Ishikawa (cell line): ENCODE data around the gene FBXW8.

Experiments
- FOXM1 ChIP-seq: IDR thresholded peaks from 2 replicates; pipeline ENCODE4 v1.6.1; 2012; ENCODE audit warnings: low read depth, borderline replicate concordance
- RAD21 ChIP-seq: IDR thresholded peaks from 2 replicates; pipeline ENCODE4 v1.6.1; 2012; ENCODE audit warnings: low read depth
- TEAD4 ChIP-seq: IDR thresholded peaks from 2 replicates; pipeline ENCODE4 v1.6.1; 2012
- TF ChIP-seq, protein P1 (sequence below): IDR thresholded peaks from 2 replicates; pipeline ENCODE4 v1.6.1; 2012; ENCODE audit warnings: low read depth, mild to moderate bottlenecking
- TF ChIP-seq, protein P2 (sequence below): IDR thresholded peaks from 2 replicates; pipeline ENCODE4 v1.6.1; 2012

GRCh38 chr12:117033382-117034221 lies 122.9 kb downstream of the FBXW8 start:
- TF ChIP-seq FOXM1, result no peak
- TF ChIP-seq, protein P1, sequence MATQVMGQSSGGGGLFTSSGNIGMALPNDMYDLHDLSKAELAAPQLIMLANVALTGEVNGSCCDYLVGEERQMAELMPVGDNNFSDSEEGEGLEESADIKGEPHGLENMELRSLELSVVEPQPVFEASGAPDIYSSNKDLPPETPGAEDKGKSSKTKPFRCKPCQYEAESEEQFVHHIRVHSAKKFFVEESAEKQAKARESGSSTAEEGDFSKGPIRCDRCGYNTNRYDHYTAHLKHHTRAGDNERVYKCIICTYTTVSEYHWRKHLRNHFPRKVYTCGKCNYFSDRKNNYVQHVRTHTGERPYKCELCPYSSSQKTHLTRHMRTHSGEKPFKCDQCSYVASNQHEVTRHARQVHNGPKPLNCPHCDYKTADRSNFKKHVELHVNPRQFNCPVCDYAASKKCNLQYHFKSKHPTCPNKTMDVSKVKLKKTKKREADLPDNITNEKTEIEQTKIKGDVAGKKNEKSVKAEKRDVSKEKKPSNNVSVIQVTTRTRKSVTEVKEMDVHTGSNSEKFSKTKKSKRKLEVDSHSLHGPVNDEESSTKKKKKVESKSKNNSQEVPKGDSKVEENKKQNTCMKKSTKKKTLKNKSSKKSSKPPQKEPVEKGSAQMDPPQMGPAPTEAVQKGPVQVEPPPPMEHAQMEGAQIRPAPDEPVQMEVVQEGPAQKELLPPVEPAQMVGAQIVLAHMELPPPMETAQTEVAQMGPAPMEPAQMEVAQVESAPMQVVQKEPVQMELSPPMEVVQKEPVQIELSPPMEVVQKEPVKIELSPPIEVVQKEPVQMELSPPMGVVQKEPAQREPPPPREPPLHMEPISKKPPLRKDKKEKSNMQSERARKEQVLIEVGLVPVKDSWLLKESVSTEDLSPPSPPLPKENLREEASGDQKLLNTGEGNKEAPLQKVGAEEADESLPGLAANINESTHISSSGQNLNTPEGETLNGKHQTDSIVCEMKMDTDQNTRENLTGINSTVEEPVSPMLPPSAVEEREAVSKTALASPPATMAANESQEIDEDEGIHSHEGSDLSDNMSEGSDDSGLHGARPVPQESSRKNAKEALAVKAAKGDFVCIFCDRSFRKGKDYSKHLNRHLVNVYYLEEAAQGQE, result no peak
- TF ChIP-seq, protein P2, sequence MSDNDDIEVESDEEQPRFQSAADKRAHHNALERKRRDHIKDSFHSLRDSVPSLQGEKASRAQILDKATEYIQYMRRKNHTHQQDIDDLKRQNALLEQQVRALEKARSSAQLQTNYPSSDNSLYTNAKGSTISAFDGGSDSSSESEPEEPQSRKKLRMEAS, result no peak
- TF ChIP-seq TEAD4, result no peak
- TF ChIP-seq RAD21, result no peak
